Activated T-helper 1 cell treated with anti-CD3 and anti-CD28 coated beads, Interleukin-12 subunit alpha, Interleukin-12 subunit beta, Interleukin-2, Interleukin-4 antibody, amounts not matched to agents 30 ng/mL and 10 ng/mL and 1 ng/mL, durations not matched to agents 14 hours and 24 hours and 36 hours (primary cell): ENCODE data around the gene DCAF5. TPM values are rescaled to one million over a fixed set of nuclear protein-coding genes. Genes with fewer than 3 reads are reported as not detected.
"Not testable (repeated sequence)": the region's sequence is repeated elsewhere in the genome, so short reads cannot be mapped to it uniquely, and the experiment has no call there.

Experiments used
- DNase-seq: peaks from one replicate; pipeline ENCODE4 v3.0.0; 2021; ENCODE audit warnings: low spot score
- H3K27ac Mint-ChIP-seq: one replicate; pipeline ENCODE4 v1.8.0; 2021; ENCODE audit warnings: mild to moderate bottlenecking, mixed read lengths
- H3K27me3 Mint-ChIP-seq: one replicate; pipeline ENCODE4 v1.8.0; 2022; ENCODE audit warnings: mild to moderate bottlenecking, moderate library complexity, mixed read lengths; ENCODE audit not compliant: insufficient read depth
- H3K36me3 Mint-ChIP-seq: one replicate; pipeline ENCODE4 v1.8.0; 2021; ENCODE audit warnings: low read depth, mixed read lengths
- H3K4me1 Mint-ChIP-seq: one replicate; pipeline ENCODE4 v1.8.0; 2021; ENCODE audit warnings: low read depth, mixed read lengths
- H3K4me3 Mint-ChIP-seq: one replicate; pipeline ENCODE4 v1.8.0; 2021; ENCODE audit warnings: mild to moderate bottlenecking, moderate library complexity, mixed read lengths
- H3K9me3 Mint-ChIP-seq: one replicate; pipeline ENCODE4 v1.8.0; 2021; ENCODE audit warnings: mixed read lengths
- intact Hi-C: fragments of 100-400 bp; cut with micrococcal nuclease; formaldehyde crosslinking; loops from one replicate; pipeline ENCODE4 v1.15.1; 2024
- total RNA-seq: library from RNA; stranded (reverse); gene quantifications from 2 replicates; pipeline ENCODE4 v1.2.3, GENCODE V29; 2022

The DCAF5 gene
- total RNA-seq, 1 donor from 2014 or later = 29.7 TPM

DNA sequence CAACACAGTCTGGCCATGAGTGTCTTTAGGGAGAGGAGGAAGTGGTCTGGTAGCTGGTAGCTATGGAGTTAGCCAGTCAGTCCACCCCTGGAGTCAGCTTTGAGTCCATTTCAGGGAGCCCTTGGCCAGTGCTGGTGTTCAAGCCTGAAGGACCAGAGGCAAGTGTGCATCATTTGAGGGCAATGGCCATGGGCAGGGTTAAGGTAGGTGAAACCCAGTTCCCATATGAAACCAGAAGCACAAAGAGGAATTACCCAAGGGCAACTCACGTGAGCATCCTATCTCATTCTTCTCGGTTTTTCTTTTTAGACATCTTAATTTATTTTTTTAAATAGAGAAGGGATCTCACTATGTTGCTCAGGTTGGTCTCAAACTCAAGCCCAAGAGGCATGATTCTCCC is 112.6 kb downstream of the DCAF5 start:
- DNase-seq = no peak
- Mint-ChIP-seq H3K9me3 (no peaks in the 10 kb centered on the region), H3K4me3 (no peak overlapping the region), H3K27ac (no peak overlapping the region), H3K27me3 (peaks cover 32% of the 10 kb centered on the region), H3K36me3 (no peaks in the 10 kb centered on the region), H3K4me1 (no peaks in the 10 kb centered on the region)
- intact Hi-C loops = no loop called here

DNA sequence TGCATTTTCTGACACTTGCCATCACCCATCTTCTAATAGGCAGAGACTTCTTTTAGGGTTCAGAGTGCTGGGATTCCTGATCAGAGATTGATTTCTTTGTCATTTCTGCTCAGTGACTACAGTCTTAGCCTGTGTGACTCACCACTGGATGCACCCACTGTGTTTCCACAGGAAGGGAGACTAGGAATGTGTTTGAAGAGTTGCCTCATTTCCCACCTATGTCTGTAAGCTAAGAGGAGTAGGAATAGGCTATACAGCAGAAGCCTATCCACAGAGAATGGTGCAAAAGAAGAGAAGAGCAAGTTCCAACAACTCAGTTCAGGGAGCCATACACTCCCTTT is 113.7 kb downstream of the DCAF5 start:
- intact Hi-C loops = no loop called here
- Mint-ChIP-seq H3K4me3 (no peak overlapping the region), H3K4me1 (no peaks in the 10 kb centered on the region), H3K27me3 (peaks cover 32% of the 10 kb centered on the region), H3K36me3 (no peaks in the 10 kb centered on the region), H3K9me3 (no peaks in the 10 kb centered on the region), H3K27ac (no peak overlapping the region)
- DNase-seq = no peak

DNA sequence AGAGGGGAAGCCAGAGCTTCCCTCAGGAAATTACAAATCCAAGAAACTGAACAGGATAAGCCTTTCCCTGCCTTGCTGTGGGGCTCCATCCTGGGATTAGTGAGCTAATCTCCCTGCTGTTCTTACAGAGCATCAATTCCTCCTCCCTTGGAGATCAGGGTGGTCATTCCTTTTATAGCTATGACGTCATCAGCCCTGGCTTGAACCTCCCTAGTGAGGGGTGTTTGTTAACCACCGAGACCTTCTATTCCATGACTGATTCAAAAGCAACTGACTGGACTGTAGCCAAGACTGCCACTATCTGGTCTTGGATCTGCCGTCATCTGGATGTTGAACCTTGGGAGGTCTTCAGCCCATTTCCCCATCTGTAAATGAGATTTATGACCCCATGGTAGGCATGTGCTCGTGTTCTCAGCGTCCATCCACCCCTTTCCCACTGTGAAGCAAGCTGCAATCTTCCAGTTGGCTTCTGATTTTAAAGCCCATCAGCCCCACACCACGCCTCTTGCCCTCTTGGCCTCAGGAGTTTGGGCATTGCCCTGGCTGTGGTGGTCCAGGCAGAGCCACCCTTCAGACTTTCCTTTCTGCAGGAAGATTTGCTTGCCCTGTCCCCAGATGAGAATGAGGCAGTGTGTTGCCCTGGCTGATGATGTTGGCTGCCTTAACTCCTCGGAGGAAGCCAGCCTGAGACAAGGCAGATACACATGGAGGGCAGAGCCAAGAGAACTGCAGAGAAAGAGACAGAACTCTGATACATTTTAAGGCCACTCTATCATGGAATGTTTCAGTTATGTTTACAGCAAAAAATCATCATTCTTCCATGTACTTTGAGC is 114.2 kb downstream of the DCAF5 start:
- Mint-ChIP-seq H3K27ac (no peak overlapping the region), H3K4me1 (no peaks in the 10 kb centered on the region), H3K27me3 (peaks cover 27% of the 10 kb centered on the region)

DNA sequence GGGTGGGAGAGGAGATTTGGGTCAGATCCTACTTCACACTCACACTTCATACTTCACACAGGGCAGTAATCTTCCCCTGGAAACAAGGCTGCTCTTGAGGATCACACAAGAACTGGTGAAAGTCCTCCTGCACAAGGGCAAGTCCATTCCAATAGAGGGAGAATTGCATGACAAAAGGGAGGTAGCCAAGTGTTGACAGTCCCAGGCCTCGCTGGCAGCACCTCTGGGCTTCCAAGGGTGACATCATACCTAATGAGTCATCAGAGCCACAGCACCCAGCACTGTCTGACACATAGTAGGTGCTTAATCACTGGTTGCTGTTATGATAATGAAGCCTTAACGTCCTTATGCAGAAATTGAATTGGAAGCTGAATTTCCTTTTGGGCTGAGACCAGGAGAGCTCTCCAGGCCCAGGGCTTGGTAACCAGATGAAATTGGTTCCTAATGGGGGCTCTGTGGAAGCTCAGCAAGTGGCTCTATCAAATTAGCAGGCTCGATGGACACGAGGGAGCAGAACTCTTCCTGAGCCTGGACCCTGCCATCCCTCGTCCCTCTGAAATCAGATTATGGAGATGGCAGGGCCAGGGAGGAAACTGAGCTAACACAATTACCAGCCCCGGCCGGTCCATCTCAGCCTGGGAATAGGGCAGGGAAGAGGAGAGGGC is 115.0 kb downstream of the DCAF5 start:
- no peaks in the 10 kb centered on the region for H3K9me3 Mint-ChIP-seq
- H3K4me3 Mint-ChIP-seq = no peak overlapping the region
- H3K27ac Mint-ChIP-seq = no peak overlapping the region
- intact Hi-C loops = no loop called here
- H3K36me3 Mint-ChIP-seq = no peaks in the 10 kb centered on the region
- H3K27me3 Mint-ChIP-seq = peaks cover 22% of the 10 kb centered on the region
- no peak for DNase-seq
- H3K4me1 Mint-ChIP-seq = no peaks in the 10 kb centered on the region

More for the DNA sequence above, 114.2 kb downstream of the DCAF5 start:
- H3K4me3 Mint-ChIP-seq = no peak overlapping the region
- DNase-seq = no peak
- no peaks in the 10 kb centered on the region for H3K9me3 Mint-ChIP-seq
- no peaks in the 10 kb centered on the region for H3K36me3 Mint-ChIP-seq
- intact Hi-C loops = no loop called here

DNA sequence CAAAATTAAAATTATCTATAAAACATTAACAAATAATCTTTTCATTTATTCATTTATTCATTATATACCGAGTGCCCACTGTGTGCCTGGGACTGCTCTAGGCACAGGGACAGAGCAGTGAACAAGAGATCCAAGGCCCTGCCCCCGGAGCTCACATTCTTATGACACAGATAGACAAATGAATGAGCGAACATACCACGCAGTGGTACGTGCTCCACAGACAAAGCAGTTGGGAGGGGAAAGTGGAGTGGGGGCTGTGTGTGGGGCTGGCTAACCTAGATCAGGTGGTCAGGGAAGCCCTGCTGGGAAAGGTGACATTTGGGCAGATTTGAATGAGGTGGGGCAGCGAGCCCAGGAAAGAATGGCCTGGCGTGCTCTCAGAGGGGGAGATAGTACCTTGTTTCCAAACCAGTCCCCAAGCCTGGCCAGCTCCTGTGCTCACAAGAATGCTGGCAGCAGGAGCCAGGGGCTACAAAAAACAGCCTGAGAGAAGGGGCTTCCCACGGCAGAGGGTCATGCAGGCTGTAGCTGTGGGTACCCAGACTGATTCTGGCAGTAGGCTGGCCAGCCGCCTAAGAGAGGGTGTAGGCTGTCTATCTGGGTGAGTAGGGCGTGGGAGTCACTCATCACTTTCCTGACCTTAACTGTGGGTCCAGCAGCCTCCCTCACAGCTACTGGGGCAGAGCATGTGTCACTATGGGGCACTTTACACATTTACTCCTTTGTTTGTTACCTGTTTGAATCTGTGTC is 116.0 kb downstream of the DCAF5 start:
- no peak overlapping the region for H3K27ac Mint-ChIP-seq
- intact Hi-C loops = no loop called here
- H3K4me1 Mint-ChIP-seq = no peaks in the 10 kb centered on the region
- H3K4me3 Mint-ChIP-seq = no peak overlapping the region
- DNase-seq = no peak
- H3K9me3 Mint-ChIP-seq = no peaks in the 10 kb centered on the region
- peaks cover 14% of the 10 kb centered on the region for H3K27me3 Mint-ChIP-seq
- no peaks in the 10 kb centered on the region for H3K36me3 Mint-ChIP-seq

DNA sequence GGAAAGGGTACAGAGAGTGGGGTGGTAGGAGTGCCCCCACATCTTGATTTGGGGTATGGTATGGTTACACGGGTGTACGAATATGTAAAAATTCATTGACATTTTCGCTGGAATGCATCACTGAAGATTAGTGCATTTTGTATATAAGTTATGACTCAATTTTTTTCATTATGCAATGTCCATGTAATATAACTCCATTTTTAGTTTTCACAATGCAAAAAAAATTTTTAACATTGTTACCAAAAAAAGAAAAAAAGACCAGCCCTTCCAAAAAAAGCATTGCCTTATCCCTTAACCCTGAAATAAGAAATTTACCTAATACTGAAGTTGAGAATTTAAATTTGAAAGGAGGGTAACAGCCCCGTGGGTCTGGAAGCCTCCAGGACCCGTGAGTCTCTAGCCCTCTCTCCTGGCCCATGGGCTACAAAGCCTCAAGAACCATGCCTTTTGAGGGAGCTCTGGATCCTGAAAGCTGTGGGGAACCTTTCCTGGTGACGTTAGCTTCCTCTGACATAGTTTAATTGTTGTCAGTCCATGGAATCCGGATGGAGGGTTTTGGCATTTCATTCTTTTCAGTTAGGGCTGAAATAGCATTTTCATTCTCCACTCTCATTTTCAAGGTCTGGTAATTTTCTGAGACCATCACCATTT is 118.2 kb downstream of the DCAF5 start:
- DNase-seq = no peak
- Mint-ChIP-seq H3K27ac (no peak overlapping the region), H3K36me3 (no peaks in the 10 kb centered on the region), H3K4me3 (no peak overlapping the region), H3K4me1 (no peaks in the 10 kb centered on the region), H3K27me3 (peaks cover 9% of the 10 kb centered on the region), H3K9me3 (no peaks in the 10 kb centered on the region)
- intact Hi-C loops = no loop called here

DNA sequence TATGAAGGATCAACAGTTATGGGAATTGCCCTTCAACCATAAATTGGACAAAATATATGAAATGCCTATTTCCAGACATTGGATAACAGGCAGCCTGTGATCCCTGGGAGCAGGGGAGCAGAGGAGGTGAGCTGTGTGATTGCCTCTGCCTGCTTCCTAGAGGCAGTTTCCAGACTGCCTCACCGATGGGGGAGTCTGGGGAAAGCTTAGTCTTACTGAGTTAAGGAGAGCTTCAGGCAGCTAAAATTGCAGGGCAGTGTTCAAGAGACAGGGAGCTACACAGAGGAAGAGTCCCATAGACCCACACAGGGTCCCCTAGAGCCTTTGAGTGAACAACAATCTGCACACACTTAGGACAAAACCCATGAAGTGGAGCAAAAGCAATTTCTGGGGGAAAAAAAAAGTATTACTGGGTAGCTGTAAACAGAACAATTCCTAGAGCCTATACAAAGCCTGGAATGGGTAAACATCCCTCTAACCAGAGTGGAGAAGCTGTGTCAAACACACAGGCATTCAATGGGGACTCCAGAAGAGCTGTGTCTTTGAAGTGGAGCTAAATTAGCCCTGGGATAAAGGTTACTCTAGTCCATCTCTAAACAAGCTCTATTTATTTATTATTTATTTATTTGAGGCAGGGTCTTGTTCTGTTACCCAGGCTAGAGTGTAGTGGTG is 125.5 kb downstream of the DCAF5 start:
- Mint-ChIP-seq H3K36me3 (no peaks in the 10 kb centered on the region), H3K9me3 (no peaks in the 10 kb centered on the region), H3K4me1 (no peaks in the 10 kb centered on the region), H3K27ac (no peak overlapping the region), H3K27me3 (peaks cover 22% of the 10 kb centered on the region), H3K4me3 (no peak overlapping the region)
- intact Hi-C loops = no loop called here
- no peak for DNase-seq

DNA sequence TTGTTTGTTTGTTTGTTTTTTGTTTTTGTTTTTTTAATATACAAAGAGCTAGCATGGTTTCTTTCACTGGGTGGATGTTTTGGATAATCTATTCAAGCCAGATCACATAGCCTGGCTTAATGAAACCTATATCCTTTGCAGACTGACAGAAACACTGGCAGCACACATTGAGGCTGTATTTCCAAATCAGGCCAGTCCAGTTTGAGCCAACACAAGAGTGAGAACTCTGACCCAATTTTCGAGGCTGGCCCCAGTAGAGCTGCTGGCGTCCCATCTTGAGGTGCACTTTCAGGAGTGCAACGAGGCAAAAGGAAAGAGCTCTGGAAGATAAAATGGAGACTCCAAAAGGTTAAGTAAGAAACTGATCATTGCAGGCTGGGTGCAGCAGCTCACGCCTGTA is 129.9 kb downstream of the DCAF5 start:
- Mint-ChIP-seq H3K9me3 (no peaks in the 10 kb centered on the region), H3K4me1 (no peaks in the 10 kb centered on the region), H3K4me3 (no peak overlapping the region), H3K27me3 (peaks cover 23% of the 10 kb centered on the region), H3K36me3 (no peaks in the 10 kb centered on the region), H3K27ac (no peak overlapping the region)
- DNase-seq = no peak
- intact Hi-C loops = no loop called here

DNA sequence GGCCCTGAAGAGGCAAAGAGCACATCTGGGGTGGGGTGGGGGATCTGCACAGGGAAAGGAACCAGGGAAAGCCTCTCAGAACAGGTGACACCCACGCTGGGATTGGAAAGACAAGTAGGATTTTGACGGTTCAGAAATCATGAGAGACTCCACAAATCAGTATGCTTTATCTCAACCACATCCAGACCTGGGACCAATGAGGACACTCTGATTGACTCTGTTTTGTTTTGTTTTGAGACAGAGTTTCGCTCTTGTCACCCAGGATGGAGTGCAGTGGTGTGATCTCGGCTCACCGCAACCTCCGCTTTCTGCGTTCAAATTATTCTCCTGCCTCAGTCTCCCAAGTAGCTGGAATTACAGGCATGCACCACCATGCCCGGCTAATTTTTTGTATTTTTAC is 130.8 kb downstream of the DCAF5 start:
- intact Hi-C loops, H3K36me3 Mint-ChIP-seq, H3K4me3 Mint-ChIP-seq, H3K9me3 Mint-ChIP-seq, H3K27ac Mint-ChIP-seq, DNase-seq, H3K4me1 Mint-ChIP-seq: not testable (repeated sequence)
- peaks cover 19% of the 10 kb centered on the region for H3K27me3 Mint-ChIP-seq

DNA sequence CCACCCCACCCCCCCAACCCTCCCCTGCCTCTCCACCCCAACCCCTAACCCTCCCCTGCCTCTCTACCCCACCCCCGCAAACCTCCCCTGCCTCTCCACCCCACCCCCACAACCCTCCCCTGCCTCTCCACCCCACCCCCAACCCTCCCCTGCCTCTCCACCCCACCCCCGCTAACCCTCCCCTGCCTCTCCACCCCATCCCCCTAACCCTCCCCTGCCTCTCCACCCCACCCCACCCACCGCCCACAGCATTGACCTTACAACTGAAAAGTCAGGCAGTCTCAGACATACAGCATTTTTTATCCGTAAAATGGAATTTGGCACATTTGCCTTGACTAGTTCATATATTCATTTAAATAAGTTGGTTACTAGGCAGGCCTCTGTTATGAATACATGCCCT is 135.2 kb downstream of the DCAF5 start:
- H3K27ac Mint-ChIP-seq = no peak overlapping the region
- intact Hi-C loops = no loop called here
- peaks cover 4% of the 10 kb centered on the region for H3K27me3 Mint-ChIP-seq
- no peak for DNase-seq
- H3K36me3 Mint-ChIP-seq = no peaks in the 10 kb centered on the region
- H3K4me3 Mint-ChIP-seq = no peak overlapping the region
- H3K9me3 Mint-ChIP-seq = no peaks in the 10 kb centered on the region
- no peaks in the 10 kb centered on the region for H3K4me1 Mint-ChIP-seq

DNA sequence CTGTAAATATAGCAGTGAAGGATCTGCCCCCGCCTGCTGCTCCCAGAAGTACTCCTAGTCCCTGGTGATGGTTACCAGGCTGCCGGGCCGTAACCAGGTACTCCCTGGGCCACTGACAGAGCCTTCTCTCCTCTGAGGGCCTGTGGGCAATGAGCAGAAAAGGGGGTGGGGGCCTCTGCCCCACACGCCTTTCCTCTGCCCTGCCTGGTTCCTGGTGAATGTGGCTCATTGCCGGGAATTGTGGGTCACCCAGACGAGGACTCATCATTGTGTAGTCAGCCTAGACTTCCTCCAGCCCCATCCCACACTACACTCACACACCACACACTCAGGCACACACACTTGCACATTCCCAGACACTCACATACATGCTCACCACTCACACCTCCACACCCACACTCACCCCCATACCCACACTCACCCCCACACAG is 138.1 kb downstream of the DCAF5 start:
- intact Hi-C loops = no loop called here
- H3K27me3 Mint-ChIP-seq = no peaks in the 10 kb centered on the region
- no peak overlapping the region for H3K4me3 Mint-ChIP-seq
- H3K36me3 Mint-ChIP-seq = no peaks in the 10 kb centered on the region
- H3K27ac Mint-ChIP-seq = no peak overlapping the region
- no peak for DNase-seq
- no peaks in the 10 kb centered on the region for H3K9me3 Mint-ChIP-seq
- H3K4me1 Mint-ChIP-seq = no peaks in the 10 kb centered on the region

DNA sequence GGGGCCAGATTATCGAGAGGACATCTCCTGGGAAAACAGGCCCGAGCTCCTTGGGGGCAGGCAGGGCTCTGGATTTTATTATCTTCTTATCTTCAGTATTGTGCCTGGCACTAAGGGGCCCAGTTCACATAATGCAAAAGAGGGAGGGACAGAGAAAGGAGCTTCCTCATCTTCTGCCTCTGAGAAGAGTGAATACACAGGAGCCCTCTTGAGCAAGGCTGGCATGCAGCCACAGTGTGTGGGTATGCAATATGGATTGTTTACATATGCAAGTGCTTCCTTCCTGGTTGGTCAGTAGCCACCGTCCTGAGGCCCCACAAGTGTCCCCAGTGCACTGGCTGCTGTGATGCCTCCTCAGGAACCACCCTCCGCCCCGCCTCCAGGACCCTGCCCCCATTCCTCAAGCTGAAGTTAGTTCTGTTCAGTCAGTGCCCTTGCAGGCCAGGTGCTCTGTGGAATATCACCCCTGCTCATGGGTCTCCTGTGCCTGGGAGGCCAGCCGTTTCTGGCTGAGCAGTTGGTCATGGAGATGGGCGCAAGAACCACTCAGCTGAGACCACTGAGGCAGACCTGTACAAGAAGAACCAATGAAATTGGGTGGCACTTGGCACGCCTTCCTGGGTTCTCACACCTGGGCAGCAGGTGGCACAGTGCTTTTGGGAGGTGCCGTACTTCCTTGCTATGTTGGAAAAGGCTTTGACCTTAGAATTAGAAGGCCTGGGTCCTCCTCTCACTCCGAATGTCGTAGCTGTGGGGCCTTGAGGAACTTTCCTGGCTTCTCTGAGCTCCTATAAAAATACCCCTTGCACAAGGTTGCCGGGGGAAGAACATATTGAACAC is 138.8 kb downstream of the DCAF5 start:
- no peak overlapping the region for H3K4me3 Mint-ChIP-seq
- no peak for DNase-seq
- no peaks in the 10 kb centered on the region for H3K36me3 Mint-ChIP-seq
- H3K27ac Mint-ChIP-seq = no peak overlapping the region
- no peaks in the 10 kb centered on the region for H3K9me3 Mint-ChIP-seq
- intact Hi-C loops = no loop called here
- H3K27me3 Mint-ChIP-seq = no peaks in the 10 kb centered on the region
- H3K4me1 Mint-ChIP-seq = no peaks in the 10 kb centered on the region
